GM21367 (cell line): Measurements from ENCODE around the gene C15orf39.
"Not testable (repeated sequence)": the region's sequence is repeated elsewhere in the genome, so short reads cannot be mapped to it uniquely, and the experiment has no call there.

Experiments used
- ATAC-seq: cut with Tn5 transposase; IDR thresholded peaks from one replicate; pipeline ENCODE4 v1.9.1; 2021; ENCODE audit not compliant: unreplicated experiment

C15orf39 gene

GRCh38 chr15:75258620-75259343 is 57.1 kb downstream of the C15orf39 start:
- not testable (repeated sequence) for ATAC-seq

- ATAC-seq, result not testable (repeated sequence)
Observed at GRCh38 chr15:75259873-75260272, 58.2 kb downstream of the C15orf39 start.
